H9 (cell line): ENCODE results near the gene SERPINH1. TPM values are rescaled to one million over a fixed set of nuclear protein-coding genes. Genes with fewer than 3 reads are reported as not detected.

Experiments used
- DNase-seq: peaks from one replicate; pipeline ENCODE4 v3.0.0-alpha.2; 2017
- H2AFZ ChIP-seq: one replicate; pipeline ENCODE4 v1.6.1; 2013; ENCODE audit warnings: mild to moderate bottlenecking, low read length, control low read depth, moderate library complexity
- H2AK5ac ChIP-seq: 2 replicates; pipeline ENCODE4 v1.6.1; 2013; ENCODE audit warnings: low read length, control low read depth, mixed read lengths; ENCODE audit not compliant: insufficient read length
- H2BK120ac ChIP-seq: one replicate; pipeline ENCODE4 v1.6.1; 2013; ENCODE audit warnings: low read depth, mild to moderate bottlenecking, low read length, control low read depth, inconsistent platforms; ENCODE audit not compliant: poor library complexity, severe bottlenecking
- H2BK12ac ChIP-seq: 2 replicates; pipeline ENCODE4 v1.6.1; 2013; ENCODE audit warnings: low read length, control low read depth, mixed read lengths, low read depth; ENCODE audit not compliant: insufficient read length
- H2BK15ac ChIP-seq: 2 replicates; pipeline ENCODE4 v1.6.1; 2013; ENCODE audit warnings: low read depth, low read length, control low read depth
- H2BK20ac ChIP-seq: one replicate; pipeline ENCODE4 v1.6.1; 2013; ENCODE audit warnings: low read depth, mild to moderate bottlenecking, low read length, control low read depth, inconsistent platforms; ENCODE audit not compliant: poor library complexity, severe bottlenecking
- H2BK5ac ChIP-seq: 2 replicates; pipeline ENCODE4 v1.6.1; 2013; ENCODE audit warnings: low read length, control low read depth, mixed read lengths; ENCODE audit not compliant: insufficient read length
- H3K14ac ChIP-seq: 2 replicates; pipeline ENCODE4 v1.6.1; 2013; ENCODE audit warnings: low read length, control low read depth; ENCODE audit not compliant: insufficient read depth
- H3K18ac ChIP-seq: 2 replicates; pipeline ENCODE4 v1.6.1; 2013; ENCODE audit warnings: low read depth, mild to moderate bottlenecking, mixed read lengths, low read length, control low read depth; ENCODE audit not compliant: insufficient read length
- H3K23ac ChIP-seq: 2 replicates; pipeline ENCODE4 v1.6.1; 2013; ENCODE audit warnings: low read length, control low read depth, mixed read lengths, low read depth; ENCODE audit not compliant: insufficient read length
- H3K23me2 ChIP-seq: 2 replicates; pipeline ENCODE4 v1.6.1; 2013; ENCODE audit warnings: low read depth, mild to moderate bottlenecking, mixed read lengths, low read length, control low read depth; ENCODE audit not compliant: insufficient read length, poor library complexity, severe bottlenecking
- H3K27ac ChIP-seq: 2 replicates; pipeline ENCODE4 v1.5.1; 2013; ENCODE audit warnings: low read length, control low read depth, mixed read lengths, low read depth; ENCODE audit not compliant: insufficient read length
- H3K27me3 ChIP-seq: 2 replicates; pipeline ENCODE4 v1.6.1; 2013; ENCODE audit warnings: low read length, control low read depth, inconsistent platforms; ENCODE audit not compliant: insufficient read depth
- H3K4ac ChIP-seq: 2 replicates; pipeline ENCODE4 v1.6.1; 2013; ENCODE audit warnings: low read depth, mild to moderate bottlenecking, control low read depth, inconsistent platforms, low read length, moderate library complexity
- H3K4me1 ChIP-seq: 2 replicates; pipeline ENCODE4 v1.6.1; 2013; ENCODE audit warnings: low read length, control low read depth, inconsistent platforms; ENCODE audit not compliant: insufficient read depth
- H3K4me2 ChIP-seq: 2 replicates; pipeline ENCODE4 v1.6.1; 2013; ENCODE audit warnings: low read length, control low read depth, mixed read lengths; ENCODE audit not compliant: insufficient read length, insufficient read depth
- H3K56ac ChIP-seq: 2 replicates; pipeline ENCODE4 v1.6.1; 2013; ENCODE audit warnings: low read depth, mild to moderate bottlenecking, mixed read lengths, low read length, control low read depth; ENCODE audit not compliant: insufficient read length
- H3K79me1 ChIP-seq: 2 replicates; pipeline ENCODE4 v1.6.1; 2013; ENCODE audit warnings: low read depth, mild to moderate bottlenecking, moderate library complexity, low read length, control low read depth, inconsistent platforms; ENCODE audit not compliant: insufficient read depth, poor library complexity, severe bottlenecking
- H3K79me2 ChIP-seq: 2 replicates; pipeline ENCODE4 v1.6.1; 2013; ENCODE audit warnings: low read length, control low read depth, inconsistent platforms; ENCODE audit not compliant: insufficient read depth
- H3K9ac ChIP-seq: 2 replicates; pipeline ENCODE4 v1.6.1; 2013; ENCODE audit warnings: low read length, control low read depth, mixed read lengths; ENCODE audit not compliant: insufficient read length; ENCODE audit errors: extremely low read depth
- H3K9me3 ChIP-seq: one replicate; pipeline ENCODE4 v1.6.1; 2013; ENCODE audit warnings: low read depth, low read length, inconsistent platforms; ENCODE audit not compliant: control insufficient read depth
- H3T11ph ChIP-seq: one replicate; pipeline ENCODE4 v1.6.1; 2013; ENCODE audit warnings: mild to moderate bottlenecking, low read length, control low read depth, inconsistent platforms
- H4K20me1 ChIP-seq: one replicate; pipeline ENCODE4 v1.6.1; 2013; ENCODE audit not compliant: control insufficient read depth, insufficient read length, insufficient read depth
- H4K5ac ChIP-seq: 2 replicates; pipeline ENCODE4 v1.6.1; 2013; ENCODE audit warnings: low read depth, mild to moderate bottlenecking, mixed read lengths, low read length, control low read depth; ENCODE audit not compliant: insufficient read length
- H4K8ac ChIP-seq: replicated peaks from 2 replicates; pipeline ENCODE4 v1.6.1; 2013; ENCODE audit warnings: low read length, control low read depth, mixed read lengths, low read depth; ENCODE audit not compliant: insufficient read length
- H4K91ac ChIP-seq: 2 replicates; pipeline ENCODE4 v1.6.1; 2013; ENCODE audit warnings: low read depth, mild to moderate bottlenecking, moderate library complexity, mixed read lengths, low read length, control low read depth; ENCODE audit not compliant: insufficient read length
- H3K27ac Mint-ChIP-seq, 3 experiments: 2 replicates in 2 of 3; 3 replicates in 1 of 3; pipeline ENCODE4 v1.8.0; 2020 to 2021; ENCODE audit warnings: mixed read lengths in 3 of 3, mild to moderate bottlenecking in 1 of 3, moderate library complexity in 1 of 3
- H3K27me3 Mint-ChIP-seq: 2 replicates; pipeline ENCODE4 v1.8.0; 2021; ENCODE audit warnings: low read depth, mild to moderate bottlenecking, moderate library complexity, mixed read lengths
- H3K36me3 Mint-ChIP-seq, 3 experiments: 2 replicates in 2 of 3; 3 replicates in 1 of 3; pipeline ENCODE4 v1.8.0; 2020 to 2021; ENCODE audit warnings: low read depth in 3 of 3, mixed read lengths in 3 of 3; ENCODE audit not compliant: insufficient read depth in 1 of 3
- H3K4me1 Mint-ChIP-seq, 2 experiments: 2 replicates each; pipeline ENCODE4 v1.8.0; 2020; ENCODE audit warnings: mixed read lengths in 2 of 2
- H3K4me3 Mint-ChIP-seq, 2 experiments: 2 replicates in 1 of 2; 3 replicates in 1 of 2; pipeline ENCODE4 v1.8.0; 2020 to 2021; ENCODE audit warnings: mild to moderate bottlenecking in 2 of 2, mixed read lengths in 2 of 2, moderate library complexity in 1 of 2
- H3K9me3 Mint-ChIP-seq, 2 experiments: 2 replicates in 1 of 2; 3 replicates in 1 of 2; pipeline ENCODE4 v1.8.0; 2020; ENCODE audit warnings: mild to moderate bottlenecking in 2 of 2, mixed read lengths in 2 of 2, moderate library complexity in 1 of 2
- WGBS: extraction: QIAGEN DNeasy Blood & Tissue Kit; methylation state at CpG from one replicate; pipeline ENCODE4 v1.1.7; 2013; ENCODE audit warnings: missing lambda C conversion rate, low lambda C conversion rate, mixed read lengths; ENCODE audit not compliant: insufficient read length; ENCODE audit errors: extremely low coverage; 5-methylcytosine and 5-hydroxymethylcytosine counted together
- total RNA-seq: library from RNA; stranded (reverse); gene quantifications from 2 replicates; pipeline ENCODE4 v1.2.1, GENCODE V29; 2021
- TF ChIP-seq, protein P1 (sequence below): fragments of 200-600 bp; sonication (generic); conservative IDR thresholded peaks from 3 replicates; pipeline ENCODE4 v1.8.0; 2021; ENCODE audit warnings: antibody characterized with exemption, mild to moderate bottlenecking

Gene SERPINH1
- total RNA-seq, 1 experiment from 2014 or later = 253 TPM

DNA sequence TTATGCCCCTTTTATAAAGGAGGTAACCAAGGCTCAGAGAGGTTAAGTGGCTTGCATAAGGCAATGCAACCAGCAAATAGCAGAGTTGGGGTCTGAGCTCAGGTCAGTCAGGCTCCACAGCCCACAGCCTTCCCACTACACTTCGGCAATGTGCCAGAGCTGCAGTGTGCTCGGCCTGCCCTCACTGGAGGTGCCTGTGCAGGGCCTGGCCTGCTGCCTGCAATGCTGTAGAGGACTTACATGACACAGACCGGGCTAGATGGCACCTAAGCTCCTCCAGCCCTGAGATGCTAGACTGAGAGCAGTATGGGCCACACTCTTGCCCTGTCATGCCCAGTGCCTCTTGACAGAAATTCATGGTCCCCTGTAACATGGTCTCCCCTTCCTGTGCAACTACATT is 49.8 kb downstream of the SERPINH1 start:
- Histone ChIP-seq H2AFZ (no peak overlapping the region), H3K27ac (no peak overlapping the region), H3K9me3 (no peaks in the 10 kb centered on the region), H3K27me3 (no peaks in the 10 kb centered on the region), H2BK12ac (no peak overlapping the region), H2BK120ac (no peak overlapping the region), H3K4me2 (no peak overlapping the region), H3K56ac (no peak overlapping the region), H3T11ph (no peak overlapping the region), H2BK20ac (no peak overlapping the region), H3K14ac (no peak overlapping the region; the same call in 1 of the 2 replicates), H3K4ac (no peak overlapping the region), H3K23me2 (no peaks in the 10 kb centered on the region), H2AK5ac (no peak overlapping the region), H4K91ac (no peak overlapping the region), H3K23ac (no peak overlapping the region), H3K79me2 (no peaks in the 10 kb centered on the region), H3K79me1 (no peaks in the 10 kb centered on the region), H3K4me1 (no peaks in the 10 kb centered on the region), H3K18ac (no peak overlapping the region), H4K20me1 (peaks cover 2% of the 10 kb centered on the region), H4K8ac (no peak overlapping the region), H4K5ac (no peak overlapping the region), H2BK15ac (no peak overlapping the region), H2BK5ac (no peak overlapping the region), H3K9ac (no peak overlapping the region)
- Mint-ChIP-seq H3K4me3 (no peak overlapping the region), H3K4me1 (peaks cover 10 to 17% of the 10 kb centered on the region in 2 experiments), H3K27me3 (peaks cover 6% of the 10 kb centered on the region), H3K27ac (no peak overlapping the region), H3K36me3 (no peaks in the 10 kb centered on the region), H3K9me3 (no peaks in the 10 kb centered on the region)
- DNase-seq = no peak
- no CpG with 5 or more reads among the region's 3 CpGs for WGBS
- TF ChIP-seq, protein P1, sequence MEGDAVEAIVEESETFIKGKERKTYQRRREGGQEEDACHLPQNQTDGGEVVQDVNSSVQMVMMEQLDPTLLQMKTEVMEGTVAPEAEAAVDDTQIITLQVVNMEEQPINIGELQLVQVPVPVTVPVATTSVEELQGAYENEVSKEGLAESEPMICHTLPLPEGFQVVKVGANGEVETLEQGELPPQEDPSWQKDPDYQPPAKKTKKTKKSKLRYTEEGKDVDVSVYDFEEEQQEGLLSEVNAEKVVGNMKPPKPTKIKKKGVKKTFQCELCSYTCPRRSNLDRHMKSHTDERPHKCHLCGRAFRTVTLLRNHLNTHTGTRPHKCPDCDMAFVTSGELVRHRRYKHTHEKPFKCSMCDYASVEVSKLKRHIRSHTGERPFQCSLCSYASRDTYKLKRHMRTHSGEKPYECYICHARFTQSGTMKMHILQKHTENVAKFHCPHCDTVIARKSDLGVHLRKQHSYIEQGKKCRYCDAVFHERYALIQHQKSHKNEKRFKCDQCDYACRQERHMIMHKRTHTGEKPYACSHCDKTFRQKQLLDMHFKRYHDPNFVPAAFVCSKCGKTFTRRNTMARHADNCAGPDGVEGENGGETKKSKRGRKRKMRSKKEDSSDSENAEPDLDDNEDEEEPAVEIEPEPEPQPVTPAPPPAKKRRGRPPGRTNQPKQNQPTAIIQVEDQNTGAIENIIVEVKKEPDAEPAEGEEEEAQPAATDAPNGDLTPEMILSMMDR = no peak
